ENCODE data around the gene NUP43.
"Not testable (repeated sequence)": the region's sequence is repeated elsewhere in the genome, so short reads cannot be mapped to it uniquely, and the experiment has no call there.

The NUP43 gene

GRCh38 chr6:149683256-149683859 is 63.0 kb downstream of the NUP43 start:
- Histone ChIP-seq H3K36me3 (replicated peaks; ENCODE audit: insufficient read depth, low read length) (no peaks in the 10 kb centered on the region; the same call in 1 of the 2 replicates), H3F3A (ENCODE audit: insufficient read depth, low read length) (no peaks in the 10 kb centered on the region), H3K79me2 (ENCODE audit: low read length) (no peaks in the 10 kb centered on the region), H2AFZ (ENCODE audit: low read length) (no peak overlapping the region), H3K9me3 (replicated peaks; ENCODE audit: insufficient read depth, low read length) (no peaks in the 10 kb centered on the region), H4K20me1 (ENCODE audit: insufficient read depth, low read length) (no peaks in the 10 kb centered on the region), H3K9ac (ENCODE audit: low read length) (no peak overlapping the region), H3K4me3 (ENCODE audit: low read length) (no peak overlapping the region), H3K4me2 (ENCODE audit: low read depth, low read length) (no peak overlapping the region), H3K9me2 (replicated peaks; ENCODE audit: insufficient read depth, low read length) (no peaks in the 10 kb centered on the region), H3K4me1 (ENCODE audit: low read length) (no peaks in the 10 kb centered on the region), H3K27me3 (replicated peaks; ENCODE audit: insufficient read depth, low read length) (no peaks in the 10 kb centered on the region), H3K27ac (ENCODE audit: low read length) (no peak overlapping the region)
- DNase-seq: no peak
- TF ChIP-seq CTCF (IDR thresholded peaks at IDR 0.05; ENCODE audit: low read length) (no peak), EZH2 (optimal IDR thresholded peaks at IDR 0.05; ENCODE audit: low read depth, low read length) (no peak), EZH2phosphoT487 (IDR thresholded peaks at IDR 0.05; ENCODE audit: low read length) (no peak)

GRCh38 chr6:149681845-149682244 is 64.5 kb downstream of the NUP43 start:
- H3F3A ChIP-seq (ENCODE audit: insufficient read depth, low read length); H2AFZ ChIP-seq (ENCODE audit: low read length); H3K27me3 ChIP-seq (replicated peaks; ENCODE audit: insufficient read depth, low read length); H3K36me3 ChIP-seq (replicated peaks; ENCODE audit: insufficient read depth, low read length); H3K9ac ChIP-seq (ENCODE audit: low read length); H3K27ac ChIP-seq (ENCODE audit: low read length); H3K4me1 ChIP-seq (ENCODE audit: low read length); H4K20me1 ChIP-seq (ENCODE audit: insufficient read depth, low read length); H3K4me2 ChIP-seq (ENCODE audit: low read depth, low read length); H3K4me3 ChIP-seq (ENCODE audit: low read length); H3K79me2 ChIP-seq (ENCODE audit: low read length); DNase-seq; H3K9me2 ChIP-seq (replicated peaks; ENCODE audit: insufficient read depth, low read length); H3K9me3 ChIP-seq (replicated peaks; ENCODE audit: insufficient read depth, low read length): not testable (repeated sequence)

GRCh38 chr6:149681209-149681608 is 65.1 kb downstream of the NUP43 start:
- Histone ChIP-seq H2AFZ (ENCODE audit: low read length) (no peak overlapping the region), H3K9me2 (replicated peaks; ENCODE audit: insufficient read depth, low read length) (no peaks in the 10 kb centered on the region), H3K27ac (ENCODE audit: low read length) (no peak overlapping the region), H3K79me2 (ENCODE audit: low read length) (no peaks in the 10 kb centered on the region), H3K27me3 (replicated peaks; ENCODE audit: insufficient read depth, low read length) (no peaks in the 10 kb centered on the region), H3K4me2 (ENCODE audit: low read depth, low read length) (no peak overlapping the region), H3K4me1 (ENCODE audit: low read length) (no peaks in the 10 kb centered on the region), H3K9ac (ENCODE audit: low read length) (no peak overlapping the region), H3K36me3 (replicated peaks; ENCODE audit: insufficient read depth, low read length) (no peaks in the 10 kb centered on the region; the same call in 1 of the 2 replicates), H3K4me3 (ENCODE audit: low read length) (no peak overlapping the region), H3F3A (ENCODE audit: insufficient read depth, low read length) (no peaks in the 10 kb centered on the region), H4K20me1 (ENCODE audit: insufficient read depth, low read length) (no peaks in the 10 kb centered on the region), H3K9me3 (replicated peaks; ENCODE audit: insufficient read depth, low read length) (no peaks in the 10 kb centered on the region)
- TF ChIP-seq CTCF (IDR thresholded peaks at IDR 0.05; ENCODE audit: low read length) (no peak), EZH2phosphoT487 (IDR thresholded peaks at IDR 0.05; ENCODE audit: low read length) (no peak), EZH2 (optimal IDR thresholded peaks at IDR 0.05; ENCODE audit: low read depth, low read length) (no peak)
- no peak for DNase-seq

- H3K4me1 ChIP-seq (ENCODE audit: low read length): no peaks in the 10 kb centered on the region
- H3K79me2 ChIP-seq (ENCODE audit: low read length): no peaks in the 10 kb centered on the region
- no peak overlapping the region for H3K4me3 ChIP-seq (ENCODE audit: low read length)
- TF ChIP-seq EZH2phosphoT487 (IDR thresholded peaks at IDR 0.05; ENCODE audit: low read length) (no peak), CTCF (IDR thresholded peaks at IDR 0.05; ENCODE audit: low read length) (no peak), EZH2 (optimal IDR thresholded peaks at IDR 0.05; ENCODE audit: low read depth, low read length) (no peak)
- H3K4me2 ChIP-seq (ENCODE audit: low read depth, low read length): no peak overlapping the region
- H3K27me3 ChIP-seq (replicated peaks; ENCODE audit: insufficient read depth, low read length): no peaks in the 10 kb centered on the region
- H4K20me1 ChIP-seq (ENCODE audit: insufficient read depth, low read length): no peaks in the 10 kb centered on the region
- no peaks in the 10 kb centered on the region for H3F3A ChIP-seq (ENCODE audit: insufficient read depth, low read length)
- H3K27ac ChIP-seq (ENCODE audit: low read length): no peak overlapping the region
- no peak for DNase-seq
- H2AFZ ChIP-seq (ENCODE audit: low read length): no peak overlapping the region
- no peaks in the 10 kb centered on the region for H3K9me2 ChIP-seq (replicated peaks; ENCODE audit: insufficient read depth, low read length)
- no peaks in the 10 kb centered on the region; the same call in 1 of the 2 replicates for H3K36me3 ChIP-seq (replicated peaks; ENCODE audit: insufficient read depth, low read length)
- H3K9me3 ChIP-seq (replicated peaks; ENCODE audit: insufficient read depth, low read length): no peaks in the 10 kb centered on the region
- H3K9ac ChIP-seq (ENCODE audit: low read length): no peak overlapping the region
These were observed 65.8 kb downstream of the NUP43 start for GRCh38 chr6:149680503-149680902.
